HTR-8/SVneo (cell line): Measurements from ENCODE around the gene LPP.

Experiments used
- DNase-seq: peaks from one replicate; pipeline ENCODE4 v3.0.0; 2011; ENCODE audit warnings: low spot score, mixed read lengths; ENCODE audit not compliant: insufficient read length
- FAIRE-seq: peaks from 2 replicates; lab custom pipeline; 2011; peaks lifted over from hg19 to GRCh38; lab: Jason Lieb, UNC

The LPP gene

DNA sequence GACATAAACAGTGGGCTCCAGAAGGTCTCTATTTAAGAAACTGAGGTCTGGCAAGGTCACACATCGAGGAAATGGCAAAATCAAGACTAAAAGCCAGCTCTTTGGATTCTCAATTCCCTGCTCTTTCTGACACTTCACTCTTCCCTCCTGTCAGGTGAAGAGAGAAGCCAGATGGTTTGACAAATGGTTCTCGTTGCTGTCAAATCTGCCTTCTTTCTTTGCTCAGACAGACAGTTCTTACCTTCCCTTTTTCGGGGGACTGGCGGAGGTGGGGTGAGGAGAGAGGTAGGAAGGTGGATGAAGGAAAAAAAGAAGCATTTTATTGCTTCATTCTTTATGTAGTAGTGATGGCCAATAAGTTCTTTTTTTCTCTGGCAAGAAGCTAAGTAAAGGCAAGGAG, 133.4 kb downstream of the LPP start:
- FAIRE-seq (no peak), DNase-seq (no peak)

DNA sequence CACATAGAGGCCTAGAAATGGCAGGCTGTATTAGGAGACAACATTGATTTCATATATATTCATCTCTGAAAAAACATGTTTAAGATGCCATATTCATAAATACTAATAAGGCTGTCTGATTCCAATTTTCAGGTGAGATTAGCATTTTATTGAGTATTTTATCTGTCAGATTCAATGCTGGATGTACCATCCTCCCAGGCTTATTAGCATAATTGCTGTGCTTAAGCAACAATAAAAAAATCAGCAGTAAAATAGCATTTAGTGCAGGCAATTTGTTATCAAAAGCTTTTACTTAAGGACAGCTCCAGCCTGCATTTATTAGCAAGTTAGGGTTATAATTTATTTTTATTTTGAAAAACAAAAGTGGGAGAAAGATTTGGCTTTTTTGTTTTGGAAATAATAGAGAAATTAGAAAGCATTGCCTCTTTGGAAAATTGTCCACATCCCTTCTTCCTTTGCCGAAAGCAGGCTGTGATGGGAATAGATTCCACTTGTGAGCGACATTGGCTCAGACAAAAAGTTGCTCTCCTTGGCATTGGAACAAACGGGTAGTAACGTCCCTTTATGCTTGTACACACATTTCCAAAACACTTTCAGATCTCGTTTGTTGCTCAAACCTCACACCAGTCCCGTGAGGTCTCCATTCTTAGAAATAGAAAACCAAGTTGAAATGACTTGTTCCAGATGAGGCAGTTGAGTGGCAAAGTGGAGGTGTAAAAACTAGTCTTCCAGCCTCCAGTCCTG, 134.0 kb downstream of the LPP start:
- no peak for FAIRE-seq
- no peak for DNase-seq

DNA sequence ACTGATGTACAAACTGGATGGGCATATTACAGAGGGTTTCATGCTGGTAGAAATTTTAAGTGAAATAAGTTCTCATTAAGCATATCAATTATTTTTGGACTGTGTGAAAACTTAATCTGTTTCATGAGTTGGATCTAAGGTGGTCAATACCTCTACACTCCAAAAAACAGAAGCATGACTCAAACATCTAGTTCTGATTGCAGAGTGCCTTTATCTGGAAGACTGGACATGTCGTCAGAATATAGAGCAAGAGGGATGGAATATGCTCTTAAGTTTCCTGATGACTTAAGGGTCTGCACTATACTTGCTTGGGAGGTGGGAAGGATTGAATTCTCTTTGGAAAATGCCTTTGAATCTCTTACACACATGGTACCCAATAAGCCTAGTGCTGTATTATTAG, 138.3 kb downstream of the LPP start:
- DNase-seq (no peak), FAIRE-seq (no peak)

DNA sequence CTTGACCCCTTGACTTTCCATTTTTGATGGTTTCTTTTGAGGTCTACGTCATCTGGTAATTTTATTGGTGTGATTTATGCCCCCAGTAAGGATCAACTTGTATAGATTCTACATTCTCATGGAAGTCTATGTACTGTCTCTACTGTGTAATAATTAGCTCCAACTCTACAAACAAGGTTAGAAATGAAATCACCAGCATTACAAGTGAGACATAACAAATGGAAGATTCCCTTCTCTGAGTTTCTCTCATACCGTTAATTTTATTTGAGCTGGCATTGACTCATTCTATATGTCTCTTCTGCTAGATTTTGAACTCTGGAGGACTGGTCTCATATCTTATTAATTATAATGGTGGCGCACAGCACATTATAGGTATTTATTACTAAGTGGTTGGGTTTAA, 138.9 kb downstream of the LPP start:
- FAIRE-seq (no peak), DNase-seq (no peak)

DNA sequence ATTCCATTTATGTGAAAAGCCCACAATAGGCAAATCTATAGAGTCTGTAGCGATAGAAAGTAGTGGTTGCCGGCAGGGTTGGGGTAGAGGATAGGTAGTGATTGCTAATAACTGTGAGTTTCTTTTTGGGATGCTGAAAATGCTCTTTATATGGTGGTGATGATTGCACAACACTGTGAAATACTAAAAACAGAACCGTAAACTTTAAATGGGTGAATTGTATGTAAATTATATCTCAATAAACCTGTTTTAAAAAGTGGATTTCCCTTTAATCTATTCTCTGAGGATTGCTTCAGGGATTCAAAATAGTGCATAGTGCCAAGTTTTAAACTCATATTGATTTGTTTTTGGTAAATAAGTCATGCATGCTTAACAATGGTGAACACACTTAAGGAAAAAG, 140.2 kb downstream of the LPP start:
- DNase-seq (no peak), FAIRE-seq (no peak)

DNA sequence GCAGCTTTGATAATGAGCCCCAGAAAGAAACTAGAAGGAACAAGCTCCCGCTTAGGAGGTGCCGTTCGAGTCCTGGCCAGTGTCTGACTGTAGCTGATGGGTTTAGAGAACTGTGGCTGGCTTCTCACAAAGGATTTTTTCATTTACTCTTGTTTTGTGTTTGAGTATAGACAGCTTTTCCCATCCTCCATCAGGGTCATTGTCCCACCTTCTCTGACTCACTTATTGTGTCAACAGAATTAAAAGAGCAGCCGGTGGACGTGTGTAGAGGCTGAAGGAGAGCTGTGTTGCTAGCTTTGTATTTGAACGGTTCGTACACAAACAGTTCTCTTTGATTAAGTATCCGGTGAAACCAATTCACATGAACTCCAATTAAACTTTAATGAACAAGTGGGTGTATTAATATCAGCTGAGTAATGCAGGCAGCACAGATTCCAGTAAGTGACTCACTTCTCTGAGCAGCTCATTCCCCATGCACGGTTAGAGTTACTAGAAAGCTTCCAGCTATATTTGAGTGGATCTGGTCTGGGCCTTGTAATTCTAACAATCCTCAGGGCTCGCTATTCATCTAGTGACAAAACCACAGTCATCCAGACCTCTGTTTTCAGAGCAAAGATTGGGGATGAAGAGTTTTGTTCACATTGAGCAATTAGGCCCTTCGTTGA, 141.0 kb downstream of the LPP start:
- DNase-seq (peak; percentile 61), FAIRE-seq (no peak)

DNA sequence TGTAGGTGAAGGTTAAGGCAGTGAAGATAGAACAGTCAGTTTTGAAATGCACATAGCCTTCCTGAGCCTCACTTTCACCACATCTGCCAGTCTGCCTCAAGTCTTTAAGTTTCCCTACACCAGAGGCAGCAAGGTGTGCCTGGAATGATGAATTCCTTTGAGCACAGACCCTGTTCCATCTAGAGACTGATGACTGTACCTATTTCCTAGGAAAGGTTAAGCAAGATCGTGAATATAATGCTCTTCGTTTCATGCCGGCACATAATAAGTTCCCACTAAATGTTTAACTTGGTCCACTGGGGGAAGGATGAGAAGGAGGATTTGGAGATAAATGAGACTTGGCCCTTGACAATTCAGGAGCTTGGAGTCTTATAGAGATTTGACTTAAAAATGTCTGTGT, 141.9 kb downstream of the LPP start:
- FAIRE-seq: no peak
- no peak for DNase-seq

DNA sequence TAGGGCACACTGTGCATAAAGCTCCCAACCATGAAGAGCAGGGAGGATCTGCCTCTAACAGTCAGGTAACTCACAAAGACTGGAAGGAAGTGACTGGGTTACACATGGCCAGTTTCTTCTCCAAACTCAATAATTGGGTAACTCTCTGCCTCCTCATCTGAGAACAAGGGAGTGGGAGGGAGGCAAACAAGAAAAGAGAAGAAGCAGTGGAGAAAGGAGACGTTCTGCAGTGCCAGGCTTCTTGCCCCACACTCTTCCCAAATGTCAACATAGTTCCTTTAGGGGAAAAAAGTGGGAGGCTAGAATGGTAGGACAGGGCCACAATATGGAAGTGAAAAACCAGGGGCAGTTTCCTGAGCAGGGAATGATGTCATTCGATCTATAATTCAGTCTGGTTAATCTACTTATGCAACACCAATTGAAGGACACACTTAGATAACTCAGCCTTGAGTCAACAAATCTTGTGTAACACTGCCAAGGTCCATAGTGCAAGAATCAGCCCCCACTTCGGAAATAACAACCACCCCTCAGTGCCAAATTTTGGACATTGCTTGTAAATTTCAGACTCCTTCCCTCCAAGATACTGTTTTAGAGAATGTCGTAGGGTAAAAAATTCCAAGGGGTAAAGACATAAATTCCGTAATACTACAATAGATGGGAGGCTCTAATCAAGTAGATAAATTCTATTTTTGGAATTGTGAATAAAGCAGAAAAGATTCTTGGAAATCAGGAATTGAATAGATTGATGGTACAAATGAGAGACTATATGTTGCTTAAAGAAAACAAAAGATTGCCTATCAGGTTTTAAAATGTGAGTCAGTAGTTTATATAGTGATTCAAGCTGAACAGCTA, 143.0 kb downstream of the LPP start:
- peak; percentile 45 for DNase-seq
- no peak for FAIRE-seq

DNA sequence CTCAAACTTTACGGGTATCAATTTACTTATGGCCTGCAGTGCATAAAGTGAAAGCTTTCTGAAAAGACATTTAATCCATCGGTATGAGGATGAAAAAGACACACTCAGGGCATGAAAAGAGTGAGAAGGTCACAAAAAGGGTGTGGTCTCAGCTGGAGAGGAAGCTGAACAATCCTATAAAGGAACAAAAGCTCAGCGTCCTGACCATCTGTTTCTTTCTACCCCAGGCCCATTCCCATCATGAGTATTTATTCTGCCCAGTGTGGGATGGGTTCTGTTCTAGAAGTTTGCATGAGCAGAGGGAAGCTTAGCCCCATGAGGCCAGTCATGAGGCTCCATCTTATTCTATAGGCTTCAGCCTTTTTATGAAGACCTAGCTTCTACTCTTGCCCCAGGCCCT, 144.6 kb downstream of the LPP start:
- FAIRE-seq: no peak
- no peak for DNase-seq

DNA sequence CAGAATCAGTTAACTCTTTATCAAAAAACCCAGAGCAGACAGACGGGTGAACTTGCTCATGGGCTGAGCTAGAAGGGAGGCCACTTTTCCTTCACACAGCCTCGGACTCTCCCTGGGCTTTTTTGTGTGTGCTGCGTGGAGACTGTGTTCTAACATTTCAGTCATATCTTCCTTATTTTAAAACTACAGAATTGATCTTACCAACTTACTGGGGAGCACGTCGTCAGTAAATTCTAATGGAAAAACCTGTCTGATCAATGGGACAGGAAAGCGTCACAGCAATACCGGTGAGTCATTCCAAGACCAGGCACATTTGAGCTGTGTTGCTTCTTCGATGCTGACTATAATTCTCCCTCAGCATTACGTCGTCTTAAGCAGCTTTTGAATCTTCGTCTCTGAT, 145.1 kb downstream of the LPP start:
- no peak for FAIRE-seq

DNA sequence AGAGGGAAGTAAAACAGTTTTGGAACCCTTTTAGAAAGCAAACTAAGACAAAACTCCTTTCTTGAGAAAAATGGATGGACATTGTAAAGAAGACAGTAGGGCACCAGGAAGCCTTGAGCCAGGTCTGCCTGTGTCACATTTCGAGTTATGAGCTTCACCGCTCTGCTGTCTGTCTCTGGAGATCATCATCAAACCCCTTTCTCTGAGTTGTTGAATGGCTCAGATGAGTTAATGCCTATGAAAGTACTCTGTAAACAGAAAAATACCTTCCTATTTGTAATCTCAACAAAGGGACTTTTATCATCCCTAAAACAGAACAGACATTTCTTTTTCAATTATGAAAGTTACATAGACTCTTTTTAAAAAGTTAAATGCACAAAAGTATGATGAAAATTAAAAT, 145.8 kb downstream of the LPP start:
- no peak for DNase-seq
- no peak for FAIRE-seq

More for the DNA sequence above, 145.1 kb downstream of the LPP start:
- DNase-seq: no peak

DNA sequence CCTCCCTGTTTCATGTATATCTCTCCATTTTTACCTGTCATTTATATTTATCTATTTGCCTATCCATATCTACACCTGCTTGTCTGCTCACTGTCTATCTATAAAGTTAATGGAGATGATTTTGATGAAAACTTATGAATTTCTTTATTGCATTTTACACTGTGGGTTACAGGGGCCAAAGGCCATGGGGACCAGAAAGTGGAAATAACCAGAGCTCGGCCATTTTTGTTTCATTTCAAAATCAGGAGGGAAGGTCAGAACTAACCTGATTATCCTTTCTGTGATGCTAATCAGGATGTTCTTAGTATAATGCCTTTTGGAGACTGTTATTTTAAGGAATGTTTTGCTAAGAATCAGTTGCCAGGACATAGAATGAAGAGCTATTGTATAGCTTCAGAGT, 147.2 kb downstream of the LPP start:
- DNase-seq (no peak), FAIRE-seq (no peak)

DNA sequence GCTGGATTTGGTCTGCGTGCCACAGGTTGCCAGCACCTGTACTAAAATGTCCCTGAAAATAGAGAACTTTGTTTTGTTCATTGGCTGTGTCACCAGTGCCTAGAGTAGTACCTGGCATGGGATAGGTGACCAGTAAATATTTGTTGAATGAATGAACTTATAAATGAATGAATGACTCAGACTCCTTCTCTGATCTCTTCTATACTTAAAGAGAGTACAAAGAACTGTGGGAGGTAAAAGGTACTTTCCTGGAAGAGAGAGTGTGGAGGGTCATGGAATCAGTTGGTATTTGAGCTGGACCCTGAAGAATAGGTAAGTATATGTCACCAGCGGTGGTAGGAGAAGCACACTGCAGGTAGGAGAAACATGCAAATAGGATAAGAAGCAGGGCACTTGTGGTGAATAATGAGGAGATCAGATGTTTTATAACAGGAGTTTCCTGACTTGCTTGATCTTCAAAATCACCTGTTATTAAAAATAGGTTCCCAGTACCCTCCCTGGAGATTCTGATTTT, 149.4 kb downstream of the LPP start:
- FAIRE-seq: no peak

DNA sequence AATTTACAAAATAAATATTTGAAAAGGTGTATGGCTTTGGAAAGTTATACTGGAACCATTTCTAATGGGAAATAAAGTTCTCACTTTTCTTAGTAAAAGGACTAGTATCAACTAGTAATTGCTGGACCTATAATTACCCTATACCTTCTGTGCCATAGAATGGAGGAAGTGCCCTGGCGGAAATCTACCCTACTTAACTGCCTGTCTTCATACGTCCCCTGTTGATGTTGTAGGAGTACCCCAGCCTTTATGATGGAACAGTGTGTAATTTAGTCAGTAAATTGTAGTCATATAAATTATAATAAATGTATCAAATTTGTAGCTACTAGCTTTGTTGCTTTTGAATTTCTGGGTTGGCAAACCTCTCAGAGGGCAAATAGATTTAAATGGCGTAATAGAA, 149.9 kb downstream of the LPP start:
- DNase-seq (no peak), FAIRE-seq (no peak)

More for the DNA sequence above, 149.4 kb downstream of the LPP start:
- no peak for DNase-seq

DNA sequence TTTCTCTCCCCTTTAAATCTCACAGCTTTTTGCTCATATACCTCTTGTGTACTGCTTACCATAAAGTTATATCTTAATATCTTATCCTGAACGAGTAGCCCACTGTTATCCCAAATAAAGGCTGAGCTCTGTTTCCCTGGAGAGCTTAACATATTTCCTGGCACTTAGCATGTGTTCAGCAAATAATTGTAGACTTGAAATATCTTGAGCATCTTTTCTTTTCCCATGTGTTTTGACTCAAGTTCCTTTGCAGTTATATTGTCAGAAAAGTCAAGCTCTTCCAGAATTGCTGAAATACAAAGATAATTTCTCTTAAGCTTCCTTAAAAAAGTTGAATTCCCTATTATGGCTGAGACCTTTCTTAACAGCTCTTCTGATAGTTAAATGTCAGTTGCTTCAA, 150.5 kb downstream of the LPP start:
- DNase-seq (no peak), FAIRE-seq (no peak)

DNA sequence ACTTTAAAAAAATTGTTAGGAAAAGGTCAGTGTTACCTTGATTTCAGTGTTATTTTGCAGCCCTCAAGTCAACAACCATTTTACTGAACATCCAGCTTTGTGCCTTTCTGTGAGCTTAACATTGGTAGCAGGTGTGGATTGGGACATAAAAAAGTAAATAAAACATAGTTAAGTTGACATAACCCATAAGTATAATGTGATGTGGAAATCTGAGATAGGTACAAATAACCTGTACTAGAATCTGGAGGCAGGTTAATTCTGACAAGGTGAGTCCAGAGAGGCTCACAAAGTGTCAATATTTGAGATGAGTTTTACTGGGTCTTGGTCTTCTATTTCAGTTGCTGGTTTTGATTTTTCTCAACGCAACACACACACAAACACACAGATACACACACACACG, 151.3 kb downstream of the LPP start:
- DNase-seq (no peak), FAIRE-seq (no peak)

DNA sequence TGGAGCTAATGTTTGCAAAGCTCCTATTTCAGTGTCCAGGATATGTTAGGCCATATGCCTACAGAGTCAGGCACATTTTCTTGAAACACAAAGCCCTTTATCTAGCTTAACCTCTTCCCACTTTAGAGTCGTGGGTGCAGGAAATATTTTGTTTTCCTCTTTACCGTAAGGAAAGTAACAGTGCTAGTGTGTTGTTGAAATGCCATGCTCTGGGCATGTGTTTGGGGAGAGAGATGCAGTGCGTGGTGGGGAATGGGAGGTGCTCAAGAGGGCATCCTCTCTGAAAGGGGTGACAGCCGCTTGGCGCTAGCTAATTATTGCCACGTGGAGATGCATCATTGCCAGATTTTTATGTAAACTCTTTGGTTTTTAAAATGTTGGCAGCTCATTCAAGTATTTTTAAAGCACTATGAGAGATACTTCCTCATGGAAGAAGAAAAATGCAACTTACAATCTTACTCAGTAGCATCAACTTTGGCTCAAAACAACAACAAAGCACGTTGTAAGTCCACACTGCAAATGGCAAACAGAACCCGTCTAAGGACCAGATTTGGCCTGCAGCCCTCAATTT, 152.6 kb downstream of the LPP start:
- FAIRE-seq: no peak

DNA sequence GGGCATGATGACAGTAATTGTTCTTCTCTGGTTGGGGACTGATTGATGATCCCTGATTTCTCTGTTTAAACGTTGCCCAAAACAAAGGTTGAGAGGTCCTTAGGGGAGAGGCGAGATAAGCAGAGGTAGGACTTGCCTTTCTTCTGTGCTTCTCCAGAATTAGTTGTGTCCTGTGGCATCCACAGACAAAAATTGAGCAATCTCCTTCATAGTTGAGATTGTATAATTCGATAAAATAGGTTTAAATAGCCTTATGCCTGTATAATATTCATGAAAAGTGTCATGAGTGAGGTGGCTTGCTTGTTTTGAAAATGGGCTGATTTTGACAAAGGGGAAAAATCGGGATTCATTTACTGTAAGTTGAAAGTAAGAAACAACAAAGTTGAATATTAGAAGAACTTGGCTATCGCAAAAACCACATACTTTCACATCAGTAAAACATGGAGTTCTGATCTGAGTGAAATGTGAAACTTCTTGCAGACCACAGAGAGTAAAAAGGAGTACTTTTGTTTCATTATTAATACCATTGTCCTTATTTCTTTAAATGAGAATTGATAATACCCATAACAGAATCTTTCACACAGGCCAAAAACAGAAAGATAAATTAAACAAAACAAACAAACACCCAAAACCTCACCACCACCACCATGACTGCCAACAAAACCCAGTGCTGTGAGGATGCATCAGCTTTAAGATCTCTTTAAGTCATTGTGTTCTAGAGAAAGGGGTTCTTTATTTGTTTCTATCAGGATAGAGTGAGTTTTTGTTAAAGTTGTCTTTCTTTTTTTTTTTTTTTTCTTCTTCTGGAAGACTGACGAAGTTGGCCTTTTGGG, 155.7 kb downstream of the LPP start:
- DNase-seq (no peak), FAIRE-seq (no peak)

More for the DNA sequence above, 152.6 kb downstream of the LPP start:
- no peak for DNase-seq

DNA sequence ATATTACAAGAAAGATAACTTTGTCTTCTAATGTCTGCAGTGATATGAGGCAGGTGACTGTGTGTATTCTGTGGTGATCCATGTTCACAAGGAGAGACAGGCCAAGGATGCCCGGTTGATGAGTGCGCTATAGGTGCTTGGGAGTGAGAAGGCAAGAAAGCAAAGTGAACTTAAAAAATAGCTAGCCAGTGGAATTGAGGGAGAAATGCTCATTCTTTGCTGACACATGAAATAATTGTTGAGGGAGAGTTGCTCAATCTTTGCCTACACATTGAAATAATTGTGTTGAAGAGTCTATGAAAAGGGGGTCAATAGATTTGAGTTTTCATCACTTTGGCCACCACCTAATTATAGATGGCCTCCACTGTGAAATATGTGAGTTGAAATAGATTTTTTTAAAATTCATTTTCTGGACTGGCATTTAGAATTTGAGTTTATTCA, 156.3 kb downstream of the LPP start:
- FAIRE-seq: no peak
- DNase-seq: no peak

DNA sequence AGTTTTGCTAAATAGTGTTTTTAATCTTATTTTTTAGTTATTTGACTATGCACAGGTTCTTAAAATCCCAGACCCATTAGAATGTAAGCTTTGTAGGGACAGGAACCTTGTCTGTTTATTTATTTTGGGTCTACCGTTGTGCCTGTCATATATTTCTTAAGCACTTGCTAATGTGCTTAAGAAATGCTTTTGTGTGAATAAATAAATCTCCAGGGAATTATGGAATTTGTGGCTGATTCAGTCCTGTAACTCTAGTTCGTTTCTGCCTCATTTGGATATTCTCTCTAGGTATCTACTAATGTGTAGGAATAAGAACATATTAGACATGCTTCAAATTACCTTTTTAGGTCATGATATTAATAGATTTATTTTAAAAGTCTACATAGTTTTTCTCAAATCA, 161.6 kb downstream of the LPP start:
- FAIRE-seq (no peak), DNase-seq (no peak)
